KMS-11 (cell line): ENCODE results near the gene TACSTD2.
"Not testable (repeated sequence)": the region's sequence is repeated elsewhere in the genome, so short reads cannot be mapped to it uniquely, and the experiment has no call there.

Source experiments
- H2AFZ ChIP-seq: fragments of 200-600 bp; sonication (generic); 2 replicates; pipeline ENCODE4 v1.6.1; 2016; ENCODE audit warnings: antibody characterized with exemption, mixed run types, low read depth
- H3K27ac ChIP-seq: fragments of 200-600 bp; sonication (generic); 2 replicates; pipeline ENCODE4 v1.6.1; 2016; ENCODE audit warnings: mild to moderate bottlenecking, mixed run types
- H3K27me3 ChIP-seq: fragments of 200-600 bp; sonication (generic); 2 replicates; pipeline ENCODE4 v1.6.1; 2017; ENCODE audit warnings: mild to moderate bottlenecking, low read depth, mixed run types, moderate library complexity; ENCODE audit not compliant: insufficient read depth
- H3K36me3 ChIP-seq: fragments of 200-600 bp; sonication (generic); 2 replicates; pipeline ENCODE4 v1.6.1; 2017; ENCODE audit warnings: mild to moderate bottlenecking, mixed run types; ENCODE audit not compliant: insufficient read depth
- H3K4me1 ChIP-seq: fragments of 200-600 bp; sonication (generic); 2 replicates; pipeline ENCODE4 v1.6.1; 2016; ENCODE audit warnings: mild to moderate bottlenecking, low read depth, mixed run types; ENCODE audit not compliant: poor library complexity, severe bottlenecking
- H3K4me2 ChIP-seq: fragments of 200-600 bp; sonication (generic); 2 replicates; pipeline ENCODE4 v1.7.0; 2016; ENCODE audit warnings: mild to moderate bottlenecking, mixed run types
- H3K4me3 ChIP-seq: fragments of 200-600 bp; sonication (generic); IDR thresholded peaks from 2 replicates; pipeline ENCODE4 v1.6.1; 2017; ENCODE audit warnings: low read depth, low read length, mixed read lengths; ENCODE audit not compliant: insufficient read depth
- H3K79me2 ChIP-seq: fragments of 200-600 bp; sonication (generic); 2 replicates; pipeline ENCODE4 v1.6.1; 2016; ENCODE audit warnings: low read depth, mixed run types; ENCODE audit not compliant: insufficient read depth
- H3K9ac ChIP-seq: fragments of 200-600 bp; sonication (generic); 2 replicates; pipeline ENCODE4 v1.6.1; 2016; ENCODE audit warnings: mild to moderate bottlenecking, mixed run types
- H4K20me1 ChIP-seq: fragments of 200-600 bp; sonication (generic); 2 replicates; pipeline ENCODE4 v1.6.1; 2016; ENCODE audit warnings: mild to moderate bottlenecking, mixed run types; ENCODE audit not compliant: insufficient read depth
- TF ChIP-seq, protein P1 (sequence below): fragments of 200-600 bp; sonication (generic); conservative IDR thresholded peaks from 2 replicates; pipeline ENCODE4 v1.6.1; 2017; ENCODE audit warnings: low read depth, mild to moderate bottlenecking, antibody characterized with exemption, low read length, moderate library complexity, mixed read lengths

The TACSTD2 gene

DNA sequence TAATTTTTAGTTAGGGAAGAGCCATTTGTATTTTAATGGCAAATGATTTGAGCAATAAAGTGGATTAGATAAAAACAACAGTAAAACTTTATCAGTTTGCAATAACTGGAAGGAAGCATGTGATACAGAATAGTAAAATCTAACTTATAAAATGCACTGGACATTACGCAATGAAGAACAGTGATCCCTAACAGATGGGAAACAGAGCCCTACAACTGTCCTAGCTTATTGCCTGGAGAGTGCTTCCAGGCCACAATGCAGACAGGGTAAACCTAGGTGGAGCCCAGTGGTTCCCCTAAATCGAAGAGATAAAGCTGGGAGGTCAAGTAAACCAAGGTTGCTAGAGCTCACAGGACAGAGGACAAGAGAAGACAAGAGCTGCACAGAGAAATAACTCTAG, 37.5 kb downstream of the TACSTD2 start:
- TF ChIP-seq, protein P1, sequence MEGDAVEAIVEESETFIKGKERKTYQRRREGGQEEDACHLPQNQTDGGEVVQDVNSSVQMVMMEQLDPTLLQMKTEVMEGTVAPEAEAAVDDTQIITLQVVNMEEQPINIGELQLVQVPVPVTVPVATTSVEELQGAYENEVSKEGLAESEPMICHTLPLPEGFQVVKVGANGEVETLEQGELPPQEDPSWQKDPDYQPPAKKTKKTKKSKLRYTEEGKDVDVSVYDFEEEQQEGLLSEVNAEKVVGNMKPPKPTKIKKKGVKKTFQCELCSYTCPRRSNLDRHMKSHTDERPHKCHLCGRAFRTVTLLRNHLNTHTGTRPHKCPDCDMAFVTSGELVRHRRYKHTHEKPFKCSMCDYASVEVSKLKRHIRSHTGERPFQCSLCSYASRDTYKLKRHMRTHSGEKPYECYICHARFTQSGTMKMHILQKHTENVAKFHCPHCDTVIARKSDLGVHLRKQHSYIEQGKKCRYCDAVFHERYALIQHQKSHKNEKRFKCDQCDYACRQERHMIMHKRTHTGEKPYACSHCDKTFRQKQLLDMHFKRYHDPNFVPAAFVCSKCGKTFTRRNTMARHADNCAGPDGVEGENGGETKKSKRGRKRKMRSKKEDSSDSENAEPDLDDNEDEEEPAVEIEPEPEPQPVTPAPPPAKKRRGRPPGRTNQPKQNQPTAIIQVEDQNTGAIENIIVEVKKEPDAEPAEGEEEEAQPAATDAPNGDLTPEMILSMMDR, result no peak
- Histone ChIP-seq H3K79me2 (no peaks in the 10 kb centered on the region), H2AFZ (no peak overlapping the region), H3K27ac (no peak overlapping the region), H3K27me3 (no peaks in the 10 kb centered on the region), H3K4me2 (no peak overlapping the region), H4K20me1 (no peaks in the 10 kb centered on the region), H3K4me1 (no peaks in the 10 kb centered on the region), H3K9ac (no peak overlapping the region), H3K36me3 (no peaks in the 10 kb centered on the region), H3K4me3 (no peak overlapping the region)

DNA sequence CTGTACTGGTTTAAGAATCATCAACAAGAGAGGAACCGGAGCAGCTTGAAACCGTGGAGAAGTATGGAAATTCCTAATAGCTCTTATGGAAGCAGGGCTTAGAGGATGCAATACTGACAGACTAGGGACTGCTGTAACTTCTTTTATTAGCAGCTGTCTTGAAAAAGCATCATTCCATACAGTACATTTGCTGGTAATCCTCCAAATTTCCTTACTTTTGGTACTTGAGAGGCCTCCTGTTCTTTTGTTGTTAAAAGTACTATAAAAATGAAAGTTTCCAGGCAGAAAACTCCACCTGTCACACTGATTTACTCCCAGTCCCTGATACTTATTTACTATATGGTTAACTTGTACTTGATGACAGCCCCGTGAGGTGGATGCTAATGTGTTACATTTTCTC, 38.2 kb downstream of the TACSTD2 start:
- Histone ChIP-seq H3K4me3 (no peak overlapping the region), H3K27ac (no peak overlapping the region), H3K4me1 (no peaks in the 10 kb centered on the region), H3K9ac (no peak overlapping the region), H3K27me3 (no peaks in the 10 kb centered on the region), H3K4me2 (no peak overlapping the region), H2AFZ (no peak overlapping the region), H4K20me1 (no peaks in the 10 kb centered on the region), H3K79me2 (no peaks in the 10 kb centered on the region), H3K36me3 (no peaks in the 10 kb centered on the region)
- TF ChIP-seq, protein P1, result no peak

DNA sequence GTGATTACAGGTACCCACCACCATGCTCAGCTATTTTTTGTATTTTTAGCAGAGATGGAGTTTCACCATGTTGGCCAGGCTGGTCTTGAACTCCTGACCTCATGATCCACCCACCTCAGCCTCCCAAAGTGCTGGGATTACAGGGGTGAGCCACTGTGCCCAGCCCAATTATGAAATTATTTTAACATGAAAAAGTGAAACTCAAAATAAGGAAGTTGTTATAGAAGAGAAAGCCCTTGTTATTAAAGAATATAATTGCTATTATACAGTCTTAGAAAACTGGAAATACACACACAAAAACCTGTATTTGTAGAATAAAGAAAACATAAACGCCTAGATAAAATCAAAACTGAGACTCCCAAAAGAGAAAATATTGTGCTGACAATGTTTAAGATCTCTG, 45.2 kb downstream of the TACSTD2 start:
- not testable (repeated sequence) for H3K4me2 ChIP-seq, H2AFZ ChIP-seq, H3K4me1 ChIP-seq, H3K36me3 ChIP-seq, H4K20me1 ChIP-seq, H3K4me3 ChIP-seq, H3K79me2 ChIP-seq, H3K27me3 ChIP-seq, H3K9ac ChIP-seq, H3K27ac ChIP-seq

DNA sequence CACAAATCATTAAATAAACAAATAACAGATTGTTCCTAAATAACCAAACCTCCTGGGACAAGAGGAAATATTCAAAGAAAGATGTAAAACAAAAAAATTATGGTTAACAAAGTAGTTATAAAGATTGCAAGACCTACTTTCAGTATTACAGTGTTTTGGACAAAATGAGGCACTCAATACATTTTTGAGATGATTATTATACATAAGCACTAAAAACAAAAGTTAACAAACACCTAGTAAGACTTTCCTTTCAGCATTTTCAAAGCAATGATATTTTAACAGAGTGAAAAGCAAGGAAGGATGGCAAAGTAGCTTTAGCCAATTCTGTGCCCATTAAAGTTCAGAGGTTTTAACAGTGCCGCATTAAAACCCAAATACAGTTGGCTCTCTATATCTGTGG, 47.8 kb downstream of the TACSTD2 start:
- H2AFZ ChIP-seq, result no peak overlapping the region
- no peak overlapping the region for H3K4me2 ChIP-seq
- H3K9ac ChIP-seq, result no peak overlapping the region
- H3K36me3 ChIP-seq, result no peaks in the 10 kb centered on the region
- TF ChIP-seq, protein P1, result no peak
- no peaks in the 10 kb centered on the region for H3K79me2 ChIP-seq
- no peaks in the 10 kb centered on the region for H4K20me1 ChIP-seq
- H3K27me3 ChIP-seq, result no peaks in the 10 kb centered on the region
- no peak overlapping the region for H3K27ac ChIP-seq
- no peak overlapping the region for H3K4me3 ChIP-seq
- H3K4me1 ChIP-seq, result no peaks in the 10 kb centered on the region

DNA sequence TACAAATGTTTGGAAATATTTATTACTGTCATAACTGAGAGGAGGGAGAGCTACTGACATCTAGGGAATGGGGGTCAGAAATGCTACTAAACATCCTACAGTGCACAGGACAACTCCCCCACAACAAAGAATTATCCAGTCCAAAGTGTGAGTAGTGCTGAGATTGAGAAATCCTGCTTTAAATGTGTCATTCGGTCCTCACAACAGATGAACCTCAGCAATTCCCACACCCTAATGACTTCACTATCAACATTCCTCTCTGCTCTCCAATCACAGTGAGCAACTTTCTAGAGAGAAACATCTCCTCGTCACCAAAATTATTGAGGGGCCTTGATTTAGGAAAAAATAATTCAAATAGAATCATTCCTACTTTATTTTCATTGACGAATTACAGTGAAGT, 48.5 kb downstream of the TACSTD2 start:
- H3K4me3 ChIP-seq, result no peak overlapping the region

More for the DNA sequence above, 48.5 kb downstream of the TACSTD2 start:
- H3K36me3 ChIP-seq, result no peaks in the 10 kb centered on the region
- no peak overlapping the region for H3K27ac ChIP-seq
- H3K9ac ChIP-seq, result no peak overlapping the region
- H3K4me2 ChIP-seq, result no peak overlapping the region
- H3K79me2 ChIP-seq, result no peaks in the 10 kb centered on the region
- no peak overlapping the region for H2AFZ ChIP-seq
- no peaks in the 10 kb centered on the region for H3K27me3 ChIP-seq
- TF ChIP-seq, protein P1, result no peak
- no peaks in the 10 kb centered on the region for H3K4me1 ChIP-seq
- H4K20me1 ChIP-seq, result no peaks in the 10 kb centered on the region
